ENCODE results near the gene RERE.

RERE gene

GRCh38 chr1:8349473-8349865 lies 468.0 kb downstream of the RERE start:
- no peak for DNase-seq (ENCODE audit: low spot score)

- DNase-seq (ENCODE audit: low spot score) = peak; percentile 89
Observed at GRCh38 chr1:8348777-8349472, 468.5 kb downstream of the RERE start.

- DNase-seq (ENCODE audit: low spot score) = no peak
Observed at GRCh38 chr1:8348047-8348776, 469.2 kb downstream of the RERE start.

- DNase-seq (ENCODE audit: low spot score) = no peak
Observed at GRCh38 chr1:8347635-8348034, 469.8 kb downstream of the RERE start.

- DNase-seq (ENCODE audit: low spot score) = no peak
Observed at GRCh38 chr1:8345621-8346415, 471.6 kb downstream of the RERE start.

- DNase-seq (ENCODE audit: low spot score) = no peak
Observed at GRCh38 chr1:8344893-8345507, 472.4 kb downstream of the RERE start.

- no peak for DNase-seq (ENCODE audit: low spot score)
Observed at GRCh38 chr1:8343464-8344001, 473.9 kb downstream of the RERE start.

GRCh38 chr1:8343044-8343443 lies 474.4 kb downstream of the RERE start:
- DNase-seq (ENCODE audit: low spot score) = no peak

- DNase-seq (ENCODE audit: low spot score) = no peak
Observed at GRCh38 chr1:8342325-8342724, 475.1 kb downstream of the RERE start.

- no peak for DNase-seq (ENCODE audit: low spot score)
Observed at GRCh38 chr1:8340448-8340847, 477.0 kb downstream of the RERE start.

GRCh38 chr1:8339203-8339600 lies 478.2 kb downstream of the RERE start:
- no peak for DNase-seq (ENCODE audit: low spot score)

- DNase-seq (ENCODE audit: low spot score) = no peak
Observed at GRCh38 chr1:8338526-8339202, 478.8 kb downstream of the RERE start.

- no peak for DNase-seq (ENCODE audit: low spot score)
Observed at GRCh38 chr1:8337776-8338525, 479.5 kb downstream of the RERE start.

GRCh38 chr1:8335246-8335645 lies 482.2 kb downstream of the RERE start:
- no peak for DNase-seq (ENCODE audit: low spot score)

- no peak for DNase-seq (ENCODE audit: low spot score)
Observed at GRCh38 chr1:8334106-8334851, 483.2 kb downstream of the RERE start.

GRCh38 chr1:8333246-8333987 lies 484.0 kb downstream of the RERE start:
- DNase-seq (ENCODE audit: low spot score) = no peak

GRCh38 chr1:8332806-8333205 lies 484.6 kb downstream of the RERE start:
- no peak for DNase-seq (ENCODE audit: low spot score)

GRCh38 chr1:8330271-8331125 lies 486.9 kb downstream of the RERE start:
- DNase-seq (ENCODE audit: low spot score) = no peak
